Parathyroid adenoma (tissue), 2 donors: ENCODE results near the gene CRABP2.

Source experiments
- H2AFZ ChIP-seq: fragments of 300-600 bp; sonication (generic); one replicate; pipeline ENCODE4 v1.7.0; 2017; ENCODE audit warnings: antibody characterized with exemption, mild to moderate bottlenecking
- H3K27ac ChIP-seq: fragments of 300-600 bp; sonication (generic); one replicate; pipeline ENCODE4 v1.7.0; 2017
- H3K27me3 ChIP-seq: fragments of 300-600 bp; sonication (generic); one replicate; pipeline ENCODE4 v1.7.0; 2017; ENCODE audit warnings: low read length; ENCODE audit not compliant: control insufficient read depth, insufficient read depth
- H3K36me3 ChIP-seq: fragments of 300-600 bp; sonication (generic); one replicate; pipeline ENCODE4 v1.7.0; 2017; ENCODE audit warnings: low read length; ENCODE audit not compliant: control insufficient read depth, insufficient read depth
- H3K4me1 ChIP-seq: fragments of 300-600 bp; sonication (generic); one replicate; pipeline ENCODE4 v1.7.0; 2017; ENCODE audit warnings: control low read depth
- H3K4me2 ChIP-seq: fragments of 300-600 bp; sonication (generic); one replicate; pipeline ENCODE4 v1.7.0; 2017; ENCODE audit warnings: low read length
- H3K4me3 ChIP-seq: fragments of 300-600 bp; sonication (generic); one replicate; pipeline ENCODE4 v1.7.0; 2017; ENCODE audit warnings: low read depth, low read length
- H3K79me2 ChIP-seq: fragments of 300-600 bp; sonication (generic); one replicate; pipeline ENCODE4 v1.7.0; 2017; ENCODE audit warnings: control low read depth
- H3K9ac ChIP-seq: fragments of 300-600 bp; sonication (generic); one replicate; pipeline ENCODE4 v1.7.0; 2017; ENCODE audit warnings: mild to moderate bottlenecking
- H3K9me3 ChIP-seq: fragments of 300-600 bp; sonication (generic); one replicate; pipeline ENCODE4 v1.7.0; 2017; ENCODE audit warnings: low read length; ENCODE audit not compliant: control insufficient read depth
- TF ChIP-seq, protein P1 (sequence below): fragments of 300-600 bp; sonication (generic); IDR thresholded peaks from one replicate; pipeline ENCODE4 v1.7.0; 2017; ENCODE audit warnings: antibody characterized with exemption, mild to moderate bottlenecking
- donor health status: primary hyperparathyroidism.

CRABP2 gene

DNA sequence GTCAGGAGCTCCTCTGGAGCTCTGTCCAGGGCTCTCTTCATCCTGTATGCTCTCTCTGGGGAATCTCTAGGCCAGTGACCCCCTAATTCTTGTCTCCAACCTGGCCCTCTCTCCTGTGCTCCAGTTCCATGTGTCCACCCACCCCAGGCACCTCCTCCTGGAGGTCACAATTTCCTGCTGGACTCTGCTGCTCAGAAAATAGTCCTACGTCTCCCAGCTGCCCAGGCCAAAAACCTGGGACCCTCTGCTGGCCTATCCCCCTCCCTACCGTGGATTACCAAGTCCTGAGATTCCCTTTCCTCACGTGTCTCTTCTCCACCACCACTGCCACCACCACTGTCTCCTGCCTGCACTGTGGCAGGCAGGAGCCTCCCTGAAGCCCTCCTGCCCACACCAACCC, 39.8 kb downstream of the CRABP2 start:
- Histone ChIP-seq H3K4me1 (no peaks in the 10 kb centered on the region), H3K27ac (peak overlapping the region; percentile 57), H3K4me2 (no peak overlapping the region), H3K9me3 (no peaks in the 10 kb centered on the region), H3K79me2 (no peaks in the 10 kb centered on the region), H3K9ac (no peak overlapping the region), H3K4me3 (no peak overlapping the region), H2AFZ (no peak overlapping the region), H3K36me3 (no peaks in the 10 kb centered on the region), H3K27me3 (no peaks in the 10 kb centered on the region)
- TF ChIP-seq, protein P1, sequence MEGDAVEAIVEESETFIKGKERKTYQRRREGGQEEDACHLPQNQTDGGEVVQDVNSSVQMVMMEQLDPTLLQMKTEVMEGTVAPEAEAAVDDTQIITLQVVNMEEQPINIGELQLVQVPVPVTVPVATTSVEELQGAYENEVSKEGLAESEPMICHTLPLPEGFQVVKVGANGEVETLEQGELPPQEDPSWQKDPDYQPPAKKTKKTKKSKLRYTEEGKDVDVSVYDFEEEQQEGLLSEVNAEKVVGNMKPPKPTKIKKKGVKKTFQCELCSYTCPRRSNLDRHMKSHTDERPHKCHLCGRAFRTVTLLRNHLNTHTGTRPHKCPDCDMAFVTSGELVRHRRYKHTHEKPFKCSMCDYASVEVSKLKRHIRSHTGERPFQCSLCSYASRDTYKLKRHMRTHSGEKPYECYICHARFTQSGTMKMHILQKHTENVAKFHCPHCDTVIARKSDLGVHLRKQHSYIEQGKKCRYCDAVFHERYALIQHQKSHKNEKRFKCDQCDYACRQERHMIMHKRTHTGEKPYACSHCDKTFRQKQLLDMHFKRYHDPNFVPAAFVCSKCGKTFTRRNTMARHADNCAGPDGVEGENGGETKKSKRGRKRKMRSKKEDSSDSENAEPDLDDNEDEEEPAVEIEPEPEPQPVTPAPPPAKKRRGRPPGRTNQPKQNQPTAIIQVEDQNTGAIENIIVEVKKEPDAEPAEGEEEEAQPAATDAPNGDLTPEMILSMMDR: no peak

DNA sequence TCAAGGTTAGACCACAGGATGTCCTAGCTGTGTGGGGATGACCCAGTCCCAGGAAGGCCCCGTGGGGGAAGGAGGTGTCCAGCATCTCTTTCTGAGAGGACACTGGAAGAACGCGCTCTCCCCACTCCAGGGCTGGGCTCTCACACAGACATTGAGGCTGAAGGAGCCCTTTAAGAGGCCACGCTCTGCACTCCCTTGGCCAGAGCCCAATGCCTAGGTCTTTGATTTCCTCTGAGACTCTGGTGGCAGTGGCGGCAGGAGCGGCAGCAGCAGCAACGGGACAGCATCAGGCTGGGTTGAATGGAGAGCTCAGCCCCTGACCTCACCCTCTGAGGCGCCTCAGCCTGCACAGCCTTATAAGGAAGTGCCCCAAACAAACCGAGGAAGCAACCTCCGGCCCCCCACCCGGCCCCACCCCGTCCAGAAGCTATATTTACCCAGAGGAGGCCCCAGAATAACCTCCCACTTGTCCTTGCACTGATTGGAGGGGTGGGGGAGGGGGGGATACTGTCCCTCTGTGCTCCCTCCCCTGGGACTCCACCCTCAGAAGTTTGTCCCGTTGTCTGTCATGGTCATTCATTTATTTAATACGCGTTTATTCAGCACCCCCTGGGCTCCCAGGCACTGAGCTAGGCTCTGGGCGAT, 40.5 kb downstream of the CRABP2 start:
- Histone ChIP-seq H3K27ac (peak overlapping the region; percentile 61), H3K36me3 (no peaks in the 10 kb centered on the region), H3K4me1 (no peaks in the 10 kb centered on the region), H3K9ac (no peak overlapping the region), H3K4me2 (no peak overlapping the region), H3K9me3 (no peaks in the 10 kb centered on the region), H3K4me3 (no peak overlapping the region), H3K79me2 (no peaks in the 10 kb centered on the region), H3K27me3 (no peaks in the 10 kb centered on the region), H2AFZ (no peak overlapping the region)
- TF ChIP-seq, protein P1: no peak

DNA sequence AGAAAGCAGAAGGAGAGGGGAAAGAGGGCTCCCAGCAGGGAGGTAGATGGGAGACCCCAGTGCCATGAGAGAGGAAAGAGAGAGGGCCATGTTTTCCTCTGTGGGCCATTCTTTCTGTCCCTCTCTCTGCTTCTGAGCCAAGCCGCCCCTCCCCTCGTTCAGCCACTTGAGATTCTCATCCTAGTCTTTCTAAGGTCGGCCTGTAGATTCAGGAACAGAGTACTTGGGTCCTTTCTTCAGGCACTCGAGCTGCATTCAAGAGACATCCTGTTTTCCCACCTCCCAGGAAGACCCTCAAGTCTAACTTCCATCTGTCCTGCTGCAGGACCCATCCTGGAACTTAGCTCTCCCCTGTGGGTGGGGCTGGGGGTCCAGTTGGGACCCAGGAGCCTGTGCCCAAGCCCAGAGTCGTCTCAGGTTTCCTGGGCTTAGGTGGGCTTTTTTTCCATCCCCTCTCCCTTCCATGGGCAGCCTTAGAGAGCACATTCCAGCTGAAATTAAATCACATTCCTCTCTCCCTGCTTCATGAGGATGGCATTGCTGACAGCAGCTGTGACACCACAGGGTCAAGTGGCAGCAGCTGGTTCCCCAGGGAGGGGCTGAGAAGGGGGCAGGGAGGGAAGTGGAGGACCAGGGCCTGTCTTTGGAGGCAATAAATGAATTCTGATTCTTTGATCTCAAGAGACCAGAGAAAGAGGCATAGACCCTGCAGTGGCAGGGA, 41.2 kb downstream of the CRABP2 start:
- H3K4me1 ChIP-seq: no peaks in the 10 kb centered on the region
- TF ChIP-seq, protein P1: no peak
- no peaks in the 10 kb centered on the region for H3K36me3 ChIP-seq
- no peak overlapping the region for H2AFZ ChIP-seq
- no peaks in the 10 kb centered on the region for H3K9me3 ChIP-seq
- H3K27ac ChIP-seq: peak overlapping the region; percentile 61
- no peak overlapping the region for H3K4me2 ChIP-seq
- H3K9ac ChIP-seq: no peak overlapping the region
- H3K4me3 ChIP-seq: no peak overlapping the region
- no peaks in the 10 kb centered on the region for H3K79me2 ChIP-seq
- H3K27me3 ChIP-seq: no peaks in the 10 kb centered on the region

DNA sequence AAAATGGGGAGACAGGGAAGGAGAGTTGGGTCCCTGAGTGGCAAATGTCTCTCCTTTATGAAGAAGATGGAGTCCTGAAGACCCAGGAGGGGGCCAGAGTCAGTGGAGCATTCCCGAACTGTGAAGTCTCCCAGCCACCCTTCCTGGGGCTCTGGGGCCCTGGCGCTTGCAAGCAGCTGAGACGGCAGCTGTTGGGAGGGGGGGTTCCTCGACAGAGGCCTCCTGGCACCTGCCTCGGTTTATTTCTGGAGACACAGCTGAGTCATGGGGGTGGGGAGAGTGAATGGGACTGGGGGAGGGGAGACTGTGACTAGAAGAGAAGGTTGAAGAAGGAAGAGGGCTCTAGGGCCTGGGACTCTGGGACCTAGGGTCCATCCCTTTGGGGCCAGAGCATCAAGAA, 42.2 kb downstream of the CRABP2 start:
- Histone ChIP-seq H3K4me1 (no peaks in the 10 kb centered on the region), H3K79me2 (no peaks in the 10 kb centered on the region), H3K4me3 (no peak overlapping the region), H3K27me3 (no peaks in the 10 kb centered on the region), H3K9ac (no peak overlapping the region), H3K36me3 (no peaks in the 10 kb centered on the region), H3K4me2 (no peak overlapping the region), H2AFZ (no peak overlapping the region), H3K9me3 (no peaks in the 10 kb centered on the region), H3K27ac (peak overlapping the region; percentile 29)
- TF ChIP-seq, protein P1: no peak

DNA sequence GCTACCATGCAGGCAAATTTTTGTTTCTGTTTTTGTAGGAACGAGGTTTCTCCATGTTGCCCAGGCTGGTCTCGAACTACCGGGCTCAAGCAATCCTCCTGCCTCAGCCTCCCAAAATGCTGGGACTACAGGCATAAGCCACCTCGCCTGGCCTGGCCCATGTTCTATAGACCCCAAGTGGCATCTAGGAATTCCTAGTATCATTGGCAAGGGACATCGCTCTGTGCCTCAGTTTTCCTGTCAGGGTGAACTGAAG, 42.7 kb downstream of the CRABP2 start:
- TF ChIP-seq, protein P1: no peak
- H3K79me2 ChIP-seq: no peaks in the 10 kb centered on the region
- no peaks in the 10 kb centered on the region for H3K4me1 ChIP-seq
- no peaks in the 10 kb centered on the region for H3K36me3 ChIP-seq
- no peak overlapping the region for H3K4me2 ChIP-seq
- no peak overlapping the region for H3K9ac ChIP-seq
- H3K4me3 ChIP-seq: no peak overlapping the region
- no peak overlapping the region for H2AFZ ChIP-seq
- H3K9me3 ChIP-seq: no peaks in the 10 kb centered on the region
- peak overlapping the region; percentile 29 for H3K27ac ChIP-seq
- H3K27me3 ChIP-seq: no peaks in the 10 kb centered on the region
